CD1c-positive myeloid dendritic cell (primary cell): ENCODE results near the gene LRRC32.

ENCODE experiments used
- DNase-seq: peaks from one replicate; pipeline ENCODE4 v3.0.0-alpha.2; 2016; ENCODE audit errors: extremely low spot score

Gene LRRC32

DNA sequence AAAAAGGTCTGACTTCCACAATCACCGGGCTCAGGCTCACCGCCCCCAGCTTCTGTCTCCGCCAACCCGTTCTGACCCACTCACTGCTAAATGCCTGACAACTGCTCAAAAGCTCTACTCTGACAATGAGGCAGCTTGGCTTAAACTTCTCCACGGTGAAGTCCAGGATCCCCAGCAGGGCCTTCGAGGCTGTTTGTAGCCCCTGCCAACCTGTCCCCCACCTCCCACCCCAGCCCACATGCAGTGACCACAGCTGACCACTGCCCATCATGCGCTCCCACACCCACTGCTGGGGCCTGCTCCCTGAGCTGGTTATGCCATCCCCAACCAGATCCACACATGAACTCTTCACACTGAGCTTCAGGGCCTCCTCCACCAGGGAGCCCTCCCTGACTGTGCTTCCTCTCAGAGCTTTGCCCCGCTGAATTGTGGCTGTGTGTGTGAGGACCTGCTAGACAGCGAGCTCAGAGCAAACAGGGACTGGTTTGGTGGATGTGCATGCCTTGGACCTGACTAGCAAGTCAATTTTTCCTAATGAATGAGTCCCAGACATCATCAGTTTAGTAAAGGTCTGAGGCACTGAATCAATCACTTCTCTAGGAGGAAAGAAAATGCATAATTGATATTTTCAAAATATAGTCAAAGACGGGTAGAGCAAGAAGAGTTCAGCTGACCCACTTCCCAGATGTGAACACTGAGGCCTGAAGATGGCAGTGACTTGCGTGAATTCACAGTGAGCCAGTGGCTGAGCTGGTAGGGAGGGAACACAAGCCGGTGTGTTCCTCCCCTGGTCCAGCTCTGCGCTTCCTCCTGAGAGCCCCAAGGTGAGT, 7.7 kb downstream of the LRRC32 start:
- DNase-seq = no peak

GRCh38 chr11:76661834-76662434, 8.6 kb downstream of the LRRC32 start:
- no peak for DNase-seq

- no peak for DNase-seq
Measured at GRCh38 chr11:76661306-76661751, 9.2 kb downstream of the LRRC32 start.

GRCh38 chr11:76660533-76661305, 9.8 kb downstream of the LRRC32 start:
- DNase-seq = no peak

- no peak for DNase-seq
Measured at GRCh38 chr11:76659672-76660532, 10.6 kb downstream of the LRRC32 start.

GRCh38 chr11:76658651-76659650, 11.6 kb downstream of the LRRC32 start:
- no peak for DNase-seq

DNA sequence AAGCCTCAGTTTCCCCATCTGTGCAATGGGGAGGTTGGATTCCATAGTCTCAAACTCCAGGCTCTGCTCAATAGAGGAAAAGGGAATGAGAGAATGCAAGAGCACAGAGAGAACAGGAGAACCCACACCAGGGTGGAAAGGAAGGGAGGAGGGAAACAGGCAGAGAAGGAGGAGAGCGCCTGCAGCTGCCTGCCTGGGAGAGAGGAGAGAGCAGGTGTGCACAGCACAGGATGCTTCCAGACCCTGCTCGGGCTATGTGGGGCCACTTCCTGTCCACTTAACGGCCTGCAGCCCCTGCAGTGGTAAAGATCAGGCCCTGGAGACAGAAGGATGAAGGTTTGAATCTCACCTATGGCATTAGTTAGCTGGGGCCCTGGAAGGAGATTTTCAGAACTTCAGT, 12.3 kb downstream of the LRRC32 start:
- no peak for DNase-seq

GRCh38 chr11:76657187-76658170, 13.1 kb downstream of the LRRC32 start:
- no peak for DNase-seq

DNA sequence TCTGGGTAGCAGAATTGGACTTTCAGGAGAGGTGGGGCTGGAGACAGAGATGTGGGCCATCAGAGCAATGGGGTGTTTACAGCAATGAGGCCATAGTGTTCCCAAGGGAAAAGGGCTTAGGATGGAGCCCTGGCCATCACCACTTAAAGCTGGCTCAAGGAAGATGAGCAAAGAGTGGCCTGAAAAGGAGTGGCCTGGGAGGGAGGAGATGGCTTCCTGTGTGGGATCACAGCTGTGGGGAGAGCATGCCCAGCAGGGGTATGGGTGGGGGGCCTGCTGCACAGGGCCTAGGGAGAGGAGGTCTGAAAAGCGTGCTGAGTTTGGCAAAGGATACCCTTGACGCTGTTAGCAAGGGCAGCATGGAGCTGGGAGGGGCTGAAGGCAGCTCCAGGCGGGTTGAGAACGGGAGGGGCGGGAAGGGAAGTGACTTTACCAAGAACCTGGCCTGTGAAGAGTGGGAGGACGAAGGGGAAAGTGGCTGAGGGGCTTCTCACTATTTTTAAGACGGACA, 13.9 kb downstream of the LRRC32 start:
- DNase-seq = no peak

GRCh38 chr11:76656050-76656531, 14.5 kb downstream of the LRRC32 start:
- DNase-seq = no peak

- DNase-seq = no peak
Measured at GRCh38 chr11:76655501-76656049, 15.0 kb downstream of the LRRC32 start.

DNA sequence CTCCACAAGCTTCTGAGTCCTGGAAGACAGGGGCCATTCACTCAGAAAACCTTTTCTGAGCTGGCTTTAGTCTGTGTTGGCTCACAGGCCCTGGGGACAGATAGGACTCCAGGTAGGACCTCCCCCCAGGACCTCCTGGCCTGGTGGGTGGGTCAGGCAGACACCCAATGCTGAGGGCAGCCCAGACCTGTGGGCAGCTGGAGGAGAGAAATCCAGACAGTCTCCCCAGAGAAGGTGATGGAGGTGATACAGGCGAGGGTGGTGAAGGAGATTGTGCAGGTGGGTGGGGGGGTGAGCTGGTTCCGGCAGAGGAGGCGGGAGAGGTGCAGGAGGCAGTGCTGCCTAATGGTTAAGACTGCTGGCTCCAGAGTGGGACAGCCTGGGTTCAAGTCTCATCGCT, 15.6 kb downstream of the LRRC32 start:
- DNase-seq = no peak

GRCh38 chr11:76654298-76654851, 16.2 kb downstream of the LRRC32 start:
- DNase-seq = no peak

DNA sequence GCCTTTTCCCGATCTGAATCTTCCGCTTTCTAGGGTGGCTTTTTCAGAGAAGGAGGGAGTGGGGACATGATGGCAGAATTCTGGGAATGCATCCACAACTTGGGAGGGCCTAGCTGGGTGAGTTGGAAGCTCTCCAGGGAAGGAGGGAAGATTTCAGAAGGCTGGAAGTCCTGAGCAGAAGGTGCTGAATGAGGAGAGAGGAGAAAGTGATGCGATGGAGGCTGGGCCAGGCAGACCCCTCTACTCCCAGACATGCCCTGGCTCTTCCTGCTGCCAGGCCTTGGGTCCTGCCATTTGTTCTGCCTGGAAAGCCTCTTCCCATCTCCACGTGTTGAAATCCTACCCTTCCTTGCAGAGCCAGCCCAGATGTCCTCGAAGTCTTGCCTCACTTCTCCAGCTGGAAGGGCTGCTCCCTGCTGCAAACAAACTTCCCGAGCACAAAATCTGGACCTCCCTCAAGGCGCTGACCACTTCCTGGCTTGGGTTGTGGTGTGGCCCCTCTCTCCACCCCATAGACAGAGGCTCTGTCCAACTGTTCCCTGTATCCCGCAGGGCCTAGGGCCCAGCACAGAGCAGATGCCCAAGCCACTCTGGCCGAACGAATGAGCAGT, 16.8 kb downstream of the LRRC32 start:
- DNase-seq = no peak

GRCh38 chr11:76653012-76653673, 17.4 kb downstream of the LRRC32 start:
- no peak for DNase-seq

- no peak for DNase-seq
Measured at GRCh38 chr11:76649851-76650372, 20.6 kb downstream of the LRRC32 start.

- DNase-seq = no peak
Measured at GRCh38 chr11:76649011-76649410, 21.5 kb downstream of the LRRC32 start.
